ENCODE results near the gene ZNF28.
"Not testable (repeated sequence)": the region's sequence is repeated elsewhere in the genome, so short reads cannot be mapped to it uniquely, and the experiment has no call there.

The ZNF28 gene

DNA sequence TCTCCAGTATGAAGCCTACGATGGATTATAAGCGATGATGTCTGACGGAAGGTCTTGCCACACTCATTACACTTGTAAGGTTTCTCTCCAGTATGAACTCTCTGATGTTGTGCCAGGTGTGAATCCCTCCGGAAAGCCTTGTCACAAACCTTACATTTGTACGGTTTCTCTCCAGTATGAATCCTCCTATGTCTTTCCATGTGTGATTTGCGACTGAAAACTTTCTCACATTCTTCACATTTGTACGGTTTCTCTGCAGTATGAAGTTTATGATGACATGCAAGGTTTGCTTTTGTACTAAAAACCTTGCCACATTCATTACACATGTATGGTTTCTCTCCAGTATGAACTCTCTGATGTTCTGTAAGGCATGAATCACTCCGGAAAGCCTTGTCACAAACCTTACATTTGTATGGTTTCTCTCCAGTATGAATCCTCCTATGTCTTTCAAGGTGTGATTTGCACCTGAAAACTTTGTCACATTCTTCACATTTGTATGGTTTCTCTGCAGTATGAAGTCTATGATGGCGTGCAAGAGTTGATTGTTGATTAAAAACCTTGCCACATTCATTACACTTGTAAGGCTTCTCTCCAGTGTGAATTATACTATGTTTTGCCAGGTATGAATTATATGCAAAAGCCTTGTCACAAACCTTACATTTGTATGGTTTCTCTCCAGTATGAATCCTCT lies 21.3 kb downstream of the ZNF28 start:
- H3K9me3 Mint-ChIP-seq = peaks cover 67% of the 10 kb centered on the region
- not testable (repeated sequence) for DNase-seq; H3K4me3 Mint-ChIP-seq; H3K27me3 Mint-ChIP-seq; H3K27ac Mint-ChIP-seq; H3K4me1 Mint-ChIP-seq (ENCODE audit: low read depth)
- peaks cover 93% of the 10 kb centered on the region for H3K36me3 Mint-ChIP-seq (ENCODE audit: low read depth)

DNA sequence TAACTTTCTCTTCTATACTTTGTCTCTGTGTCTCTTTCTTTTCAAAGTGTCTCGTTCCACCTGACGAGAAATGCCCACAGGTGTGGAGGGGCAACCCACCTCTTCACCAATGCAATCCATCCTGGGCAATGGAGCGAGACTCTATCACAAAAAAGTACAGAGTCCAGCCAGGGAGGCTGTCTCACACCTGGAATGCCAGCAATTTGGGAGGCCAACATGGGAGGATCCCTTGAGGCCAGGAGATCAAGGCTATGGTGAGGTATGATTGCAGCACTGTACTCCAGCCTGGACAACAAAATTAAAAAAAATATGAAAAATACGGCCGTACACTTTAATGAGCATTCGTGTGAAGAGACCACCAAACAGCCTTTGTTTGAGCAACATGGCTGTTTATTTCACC lies 32.0 kb downstream of the ZNF28 start:
- no peak for DNase-seq
- peaks cover 22% of the 10 kb centered on the region for H3K4me1 Mint-ChIP-seq (ENCODE audit: low read depth)
- peaks cover 42% of the 10 kb centered on the region for H3K36me3 Mint-ChIP-seq (ENCODE audit: low read depth)
- H3K9me3 Mint-ChIP-seq = peaks cover 55% of the 10 kb centered on the region
- no peak overlapping the region for H3K27ac Mint-ChIP-seq
- H3K4me3 Mint-ChIP-seq = no peak overlapping the region
- H3K27me3 Mint-ChIP-seq = peaks cover 4% of the 10 kb centered on the region

GRCh38 chr19:52786464-52787354 lies 34.7 kb downstream of the ZNF28 start, which contains the start of gene ZNF600:
Gene ZNF600 (minus strand): TSS chr19:52786791. CDS start chr19:52778888, 7,903 bp downstream.
- DNase-seq = peak; percentile 79
- Mint-ChIP-seq H3K36me3 (ENCODE audit: low read depth) (peaks cover 51% of the 10 kb centered on the region), H3K27ac (peak within 1 kb of the TSS; percentile 37), H3K9me3 (peaks cover 40% of the 10 kb centered on the region), H3K4me3 (peak within 1 kb of the TSS; percentile 81), H3K4me1 (ENCODE audit: low read depth) (peaks cover 23% of the 10 kb centered on the region)
- not testable (repeated sequence) for H3K27me3 Mint-ChIP-seq

DNA sequence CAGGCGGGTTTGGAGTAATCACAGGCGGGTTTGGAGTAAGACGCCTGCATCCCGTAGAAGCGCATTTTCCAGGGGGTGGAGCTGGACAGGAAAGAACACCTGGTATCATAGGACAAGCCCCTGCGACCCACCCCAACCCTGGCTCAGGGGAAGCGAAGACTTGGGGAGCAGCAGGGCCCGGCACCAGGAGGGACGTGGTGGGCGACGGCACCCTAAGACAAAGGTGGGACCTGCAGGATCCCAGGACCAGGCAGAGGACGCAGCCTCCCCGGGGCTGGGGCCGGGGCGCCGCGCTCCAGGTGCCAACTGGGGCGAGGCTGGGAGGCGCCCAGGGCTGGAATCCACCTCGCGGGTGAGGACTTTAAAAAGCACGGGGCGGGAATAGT lies 35.4 kb downstream of the ZNF28 start:
- Mint-ChIP-seq H3K27ac (no peak overlapping the region), H3K36me3 (ENCODE audit: low read depth) (peaks cover 55% of the 10 kb centered on the region), H3K4me1 (ENCODE audit: low read depth) (peaks cover 23% of the 10 kb centered on the region)

DNA sequence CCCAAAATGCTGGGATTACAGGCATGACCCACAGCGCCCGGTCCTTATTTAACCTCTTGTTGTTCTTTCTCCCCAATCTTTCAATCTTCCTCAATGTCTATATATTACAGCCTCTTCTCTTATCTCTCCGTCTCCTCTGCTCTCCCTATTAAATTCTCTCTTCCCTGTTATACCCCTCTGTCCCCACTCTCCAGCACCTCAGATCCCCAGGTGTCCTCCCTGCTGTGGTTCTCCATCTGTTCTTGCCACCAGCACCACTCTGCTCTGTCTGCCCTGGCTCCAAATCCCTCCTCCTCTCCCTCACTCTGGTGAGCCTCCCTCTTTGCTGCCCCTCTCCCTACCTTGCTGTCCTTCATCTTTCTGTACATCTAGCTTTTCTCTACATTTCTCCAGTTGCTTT lies 35.9 kb downstream of the ZNF28 start:
- Mint-ChIP-seq H3K36me3 (ENCODE audit: low read depth) (peaks cover 59% of the 10 kb centered on the region), H3K27me3 (peaks cover 4% of the 10 kb centered on the region), H3K27ac (no peak overlapping the region), H3K9me3 (peaks cover 34% of the 10 kb centered on the region), H3K4me1 (ENCODE audit: low read depth) (peaks cover 23% of the 10 kb centered on the region), H3K4me3 (peak overlapping the region; percentile 81)
- DNase-seq = no peak

More for the DNA sequence above, 35.4 kb downstream of the ZNF28 start:
- Mint-ChIP-seq H3K9me3 (peaks cover 34% of the 10 kb centered on the region), H3K27me3 (peaks cover 4% of the 10 kb centered on the region), H3K4me3 (peak overlapping the region; percentile 81)
- no peak for DNase-seq

- not testable (repeated sequence) for DNase-seq, H3K27me3 Mint-ChIP-seq, H3K4me3 Mint-ChIP-seq, H3K27ac Mint-ChIP-seq
- peaks cover 70% of the 10 kb centered on the region for H3K36me3 Mint-ChIP-seq (ENCODE audit: low read depth)
- H3K4me1 Mint-ChIP-seq (ENCODE audit: low read depth) = peaks cover 36% of the 10 kb centered on the region
- peaks cover 31% of the 10 kb centered on the region for H3K9me3 Mint-ChIP-seq
These were observed 38.6 kb downstream of the ZNF28 start for GRCh38 chr19:52782864-52783263.

GRCh38 chr19:52778811-52779210 lies 42.6 kb downstream of the ZNF28 start:
- Mint-ChIP-seq H3K36me3 (ENCODE audit: low read depth) (peaks cover 86% of the 10 kb centered on the region), H3K4me1 (ENCODE audit: low read depth) (peaks cover 16% of the 10 kb centered on the region), H3K9me3 (peaks cover 28% of the 10 kb centered on the region), H3K27ac (no peak overlapping the region), H3K4me3 (no peak overlapping the region), H3K27me3 (no peaks in the 10 kb centered on the region)
- peak; percentile 48 for DNase-seq

DNA sequence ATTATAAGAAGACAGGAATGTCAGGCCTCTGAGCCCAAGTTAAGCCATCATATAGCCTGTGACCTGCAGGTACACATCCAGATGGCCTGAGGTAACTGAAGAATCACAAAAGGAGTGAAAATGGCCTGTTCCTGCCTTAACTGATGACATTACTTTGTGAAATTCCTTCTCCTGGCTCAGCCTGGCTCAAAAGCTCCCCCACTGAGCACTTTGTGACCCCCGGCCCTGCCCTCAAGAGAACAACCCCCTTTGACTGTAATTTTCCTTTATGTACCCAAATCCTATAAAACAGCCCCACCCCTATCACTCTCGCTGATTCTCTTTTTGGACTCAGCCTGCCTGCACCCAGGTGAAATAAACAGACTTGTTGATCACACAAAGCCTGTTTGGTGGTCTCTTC lies 65.0 kb downstream of the ZNF28 start:
- not testable (repeated sequence) for DNase-seq; H3K4me1 Mint-ChIP-seq (ENCODE audit: low read depth); H3K4me3 Mint-ChIP-seq; H3K27ac Mint-ChIP-seq; H3K36me3 Mint-ChIP-seq (ENCODE audit: low read depth); H3K27me3 Mint-ChIP-seq
- peaks cover 23% of the 10 kb centered on the region for H3K9me3 Mint-ChIP-seq

GRCh38 chr19:52749780-52750179 lies 71.7 kb downstream of the ZNF28 start:
- no peak overlapping the region for H3K4me3 Mint-ChIP-seq
- H3K27me3 Mint-ChIP-seq = peaks cover 3% of the 10 kb centered on the region
- H3K4me1 Mint-ChIP-seq (ENCODE audit: low read depth) = peaks cover 9% of the 10 kb centered on the region
- H3K36me3 Mint-ChIP-seq (ENCODE audit: low read depth) = no peaks in the 10 kb centered on the region
- no peak overlapping the region for H3K27ac Mint-ChIP-seq
- peaks cover 6% of the 10 kb centered on the region for H3K9me3 Mint-ChIP-seq
- DNase-seq = no peak

- H3K36me3 Mint-ChIP-seq (ENCODE audit: low read depth) = no peaks in the 10 kb centered on the region
- DNase-seq = no peak
- peaks cover 11% of the 10 kb centered on the region for H3K4me1 Mint-ChIP-seq (ENCODE audit: low read depth)
- H3K4me3 Mint-ChIP-seq = no peak overlapping the region
- H3K27ac Mint-ChIP-seq = no peak overlapping the region
- no peaks in the 10 kb centered on the region for H3K27me3 Mint-ChIP-seq
- H3K9me3 Mint-ChIP-seq = peaks cover 2% of the 10 kb centered on the region
These were observed 73.0 kb downstream of the ZNF28 start for GRCh38 chr19:52748336-52748950.

Measured in activated T-cell treated with anti-CD3 and anti-CD28 coated beads, Interleukin-2, amount 50 U/mL, for 24 hours (primary cell).